Non-pigmented ciliary epithelial cell (primary cell): ENCODE measurements around the gene KAT7.
A peak's percentile ranks its signal among the peaks of the same experiment; 100 is the strongest.

Experiments used
- DNase-seq: peaks from one replicate; pipeline ENCODE4 v3.0.0-alpha.2; 2010; ENCODE audit warnings: low read depth

The KAT7 gene

GRCh38 chr17:49760932-49761558, 27.4 kb upstream of the KAT7 start:
- no peak for DNase-seq

DNA sequence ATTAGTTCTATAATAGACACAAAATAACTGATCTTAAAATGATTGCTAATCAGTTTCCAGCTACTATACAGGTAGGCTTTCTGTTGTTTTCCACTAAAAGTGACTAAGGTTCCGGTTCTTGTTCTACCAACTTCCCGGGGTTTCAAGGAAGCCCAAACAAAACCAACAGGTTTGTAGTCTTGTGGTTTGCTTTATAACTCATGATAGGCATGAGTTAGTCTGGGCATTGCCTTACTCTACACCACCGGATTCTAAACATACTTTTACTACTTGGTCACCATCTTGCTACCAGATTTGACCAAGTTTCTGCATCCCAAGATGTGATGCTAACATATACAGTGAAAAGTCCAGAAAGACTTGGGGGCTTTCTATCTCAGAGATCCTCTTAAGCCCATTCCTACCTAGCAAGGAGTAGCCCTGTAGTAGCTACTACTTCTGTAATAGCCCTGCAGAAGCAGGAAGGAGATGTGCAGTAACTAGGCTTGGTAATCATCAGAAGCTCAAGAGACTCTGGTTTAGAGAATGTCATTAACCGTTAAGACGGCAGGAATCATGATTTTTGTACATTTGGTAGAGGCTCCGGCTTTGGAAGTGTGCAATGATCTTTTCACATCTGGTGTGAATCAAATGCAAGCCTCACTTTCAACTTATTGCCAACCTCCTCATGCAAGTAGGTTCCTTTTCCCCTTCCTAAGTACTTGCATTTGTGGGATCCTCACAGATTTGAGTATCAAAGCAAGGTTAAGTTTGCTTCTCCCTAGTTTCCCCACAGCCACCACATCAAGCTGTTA, 26.1 kb upstream of the KAT7 start:
- DNase-seq: no peak

- DNase-seq: peak; percentile 96
Measured at GRCh38 chr17:49763735-49764558, 24.5 kb upstream of the KAT7 start, which contains the start of gene FAM117A. Gene FAM117A, minus strand, starts transcription at chr17:49764131. Its CDS starts 44 bp downstream, at chr17:49764087.

DNA sequence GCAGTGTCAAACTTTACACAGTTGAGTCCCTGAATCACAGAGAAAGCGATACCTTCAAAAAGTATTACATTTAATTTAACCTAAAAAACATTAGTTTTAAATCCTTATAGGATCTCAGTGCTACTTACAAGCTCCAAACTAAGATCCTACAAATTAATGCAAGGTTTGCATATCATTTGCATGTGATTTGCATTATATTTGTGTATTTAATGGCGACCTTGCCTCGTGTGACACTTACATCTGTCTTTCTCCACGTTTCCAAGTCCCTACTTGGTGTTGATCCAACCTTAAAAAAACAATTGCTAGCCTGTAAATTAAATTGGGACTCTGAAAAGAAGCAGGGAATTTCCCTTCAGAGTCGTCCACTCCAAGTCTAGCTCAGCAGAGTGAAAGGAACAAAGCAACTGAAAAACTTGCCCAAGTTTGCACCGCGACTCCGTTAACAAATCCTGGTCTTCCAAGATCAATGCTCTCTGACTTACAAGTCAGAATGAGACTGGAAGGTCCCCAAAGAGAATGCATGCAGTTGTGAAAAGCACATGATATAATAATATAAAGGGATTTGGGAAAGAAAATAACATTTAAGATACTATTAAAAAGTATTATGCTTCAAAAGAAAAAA, 23.8 kb upstream of the KAT7 start:
- no peak for DNase-seq

- DNase-seq: no peak
Measured at GRCh38 chr17:49766918-49767530, 21.5 kb upstream of the KAT7 start.

- no peak for DNase-seq
Measured at GRCh38 chr17:49775546-49776260, 12.8 kb upstream of the KAT7 start.

DNA sequence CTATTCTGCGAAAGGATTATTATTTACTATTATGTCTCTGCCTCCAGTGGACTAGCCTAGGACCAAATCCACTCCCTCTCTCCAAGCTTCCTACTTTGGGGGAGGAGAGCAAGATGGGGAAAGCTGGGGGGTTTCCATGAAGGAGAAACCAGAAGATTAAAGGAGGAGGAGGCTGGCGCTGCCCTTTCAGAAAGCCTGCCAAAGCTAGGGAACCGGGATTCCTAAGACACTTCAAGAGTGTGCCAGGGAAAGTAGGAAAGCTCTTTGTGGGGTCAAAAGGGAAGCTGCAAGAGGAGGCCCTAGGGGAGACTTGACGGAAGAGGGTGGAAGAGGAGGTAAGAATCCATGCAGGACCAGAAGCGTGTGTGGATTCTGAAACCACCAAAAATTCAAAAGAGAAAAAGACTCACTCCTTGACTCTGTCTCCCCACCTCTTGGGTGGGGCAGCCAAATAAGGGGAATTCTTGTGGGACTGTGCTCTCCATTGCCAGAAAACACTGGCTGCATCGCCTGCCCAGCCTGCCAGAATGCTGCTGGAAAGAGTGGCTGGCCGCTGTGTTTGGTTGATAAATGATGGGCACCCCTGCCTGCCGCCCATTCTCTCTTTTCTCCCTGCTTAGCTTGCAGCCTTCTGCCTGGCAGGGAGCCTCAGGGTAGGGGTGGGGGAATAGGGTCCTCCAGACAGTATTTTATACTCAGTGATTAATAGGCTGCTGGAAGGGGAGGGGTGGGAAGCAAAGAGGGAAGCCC, 11.8 kb upstream of the KAT7 start:
- DNase-seq: no peak

GRCh38 chr17:49777563-49777962, 10.9 kb upstream of the KAT7 start:
- no peak for DNase-seq

DNA sequence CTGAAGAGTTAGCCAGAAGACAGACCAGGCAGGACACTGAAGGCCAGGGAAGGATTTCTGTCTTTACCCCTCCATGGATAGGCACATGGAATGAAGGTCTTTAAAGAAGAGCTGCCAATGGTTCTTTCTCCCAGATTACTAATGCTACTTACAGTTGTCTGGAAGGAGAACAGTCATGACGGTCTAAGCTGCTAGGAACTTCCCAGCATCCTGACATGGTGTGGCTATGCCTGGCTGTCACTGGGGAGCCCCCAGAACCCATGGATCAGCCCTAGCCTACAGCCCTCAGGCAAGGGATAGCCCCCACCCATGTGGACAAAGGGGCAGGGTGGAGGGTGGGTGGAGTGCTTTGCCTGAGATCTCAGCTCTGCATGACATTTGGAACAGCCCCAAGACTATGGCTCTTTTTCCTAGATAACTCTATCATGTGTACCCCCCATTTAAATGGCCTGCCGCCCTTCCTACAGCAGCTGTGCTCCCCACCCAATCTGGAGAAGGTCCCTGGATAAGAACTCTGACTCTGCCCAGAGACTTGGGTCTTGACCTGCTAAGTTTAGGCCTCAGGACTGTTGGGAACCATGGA, 9.2 kb upstream of the KAT7 start:
- no peak for DNase-seq

GRCh38 chr17:49779739-49780231, 8.7 kb upstream of the KAT7 start:
- DNase-seq: peak; percentile 55

- no peak for DNase-seq
Measured at GRCh38 chr17:49783071-49783715, 5.3 kb upstream of the KAT7 start.

DNA sequence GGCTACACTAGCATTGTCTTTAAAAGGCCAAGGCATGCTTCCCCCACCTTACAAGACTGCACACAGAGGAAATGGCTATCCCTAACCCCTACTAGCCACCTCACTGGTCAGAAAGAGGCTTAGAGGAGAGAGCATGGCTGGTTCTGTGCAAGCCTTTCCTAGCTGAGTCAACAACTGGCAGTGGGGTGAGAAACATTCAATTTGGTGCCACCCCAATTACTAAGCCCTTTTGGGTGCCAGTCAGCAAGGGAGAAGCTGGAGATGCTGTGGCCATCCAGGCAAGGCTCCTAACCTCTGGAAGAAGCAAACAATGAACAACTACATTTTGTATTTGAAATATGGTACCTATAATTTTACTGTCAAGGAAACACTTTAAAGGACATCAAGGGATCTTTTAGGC, 4.7 kb upstream of the KAT7 start:
- no peak for DNase-seq

DNA sequence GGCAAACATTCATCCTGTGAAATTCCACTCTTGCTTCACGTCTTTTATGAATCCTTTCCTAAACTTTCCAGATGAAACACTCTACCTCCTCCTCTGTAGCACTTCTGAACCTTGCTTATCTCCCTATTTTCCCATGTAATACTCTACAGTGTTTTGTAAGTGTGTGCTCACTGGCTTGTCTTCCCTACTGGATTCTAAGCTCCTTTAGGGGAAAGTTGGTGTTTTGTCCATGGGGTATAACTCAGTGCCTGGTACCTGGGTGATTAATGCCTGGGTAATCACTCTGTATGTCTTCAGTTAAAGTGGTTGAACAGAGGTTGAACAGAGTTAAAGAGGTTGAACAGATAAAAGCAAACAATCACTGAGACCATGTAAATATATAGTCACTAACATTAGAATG, 3.8 kb upstream of the KAT7 start:
- no peak for DNase-seq

DNA sequence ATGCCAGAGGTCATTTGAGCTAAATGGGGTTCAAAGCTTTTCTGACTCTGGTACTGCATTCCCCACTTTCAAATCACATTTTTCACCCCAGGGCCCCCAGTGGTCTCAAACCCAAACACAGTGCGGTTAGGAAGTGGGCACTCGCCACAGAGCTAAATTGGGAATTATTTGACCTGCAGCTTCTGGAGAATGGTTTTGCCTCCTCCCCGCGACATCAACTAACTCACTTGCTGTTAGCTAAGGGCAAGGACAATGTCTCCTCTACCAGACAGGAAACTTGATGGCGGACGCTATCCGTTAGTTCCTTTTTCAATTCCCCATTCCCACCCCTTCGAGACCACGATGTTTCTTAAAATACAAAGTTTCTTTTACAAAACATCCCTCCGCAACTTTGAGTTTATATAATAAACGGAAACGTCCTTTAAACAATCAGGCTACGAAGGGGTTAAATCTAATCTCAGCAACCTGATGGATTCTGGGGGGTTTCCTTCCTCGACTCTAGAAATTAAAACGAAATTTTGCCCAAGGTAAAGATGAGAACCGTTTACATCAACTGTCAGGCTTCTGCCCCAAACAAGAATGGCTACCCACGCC, 500 bp upstream of the KAT7 start:
- DNase-seq: no peak

DNA sequence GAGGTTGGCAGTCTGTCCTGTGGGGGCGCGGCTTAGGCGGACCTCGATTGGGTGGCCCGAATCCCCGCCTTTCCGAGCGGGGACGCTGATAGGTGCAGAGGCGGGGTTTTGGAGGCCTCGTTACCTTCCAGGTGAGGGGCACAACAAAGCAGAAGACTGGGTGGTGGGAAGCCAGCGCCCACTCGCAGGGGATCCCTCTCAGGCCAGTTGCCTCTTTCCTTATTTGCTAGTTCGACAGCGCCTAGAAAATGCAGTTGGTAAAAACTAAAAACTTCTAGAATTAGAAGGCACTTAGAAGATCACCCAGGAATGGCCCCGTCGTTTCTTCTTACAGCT, 730 bp downstream of the KAT7 start:
- no peak for DNase-seq

- no peak for DNase-seq
Measured at GRCh38 chr17:49793309-49793708, 4.8 kb downstream of the KAT7 start.

GRCh38 chr17:49795372-49795771, 6.9 kb downstream of the KAT7 start:
- no peak for DNase-seq

GRCh38 chr17:49798182-49798581, 9.7 kb downstream of the KAT7 start:
- no peak for DNase-seq

DNA sequence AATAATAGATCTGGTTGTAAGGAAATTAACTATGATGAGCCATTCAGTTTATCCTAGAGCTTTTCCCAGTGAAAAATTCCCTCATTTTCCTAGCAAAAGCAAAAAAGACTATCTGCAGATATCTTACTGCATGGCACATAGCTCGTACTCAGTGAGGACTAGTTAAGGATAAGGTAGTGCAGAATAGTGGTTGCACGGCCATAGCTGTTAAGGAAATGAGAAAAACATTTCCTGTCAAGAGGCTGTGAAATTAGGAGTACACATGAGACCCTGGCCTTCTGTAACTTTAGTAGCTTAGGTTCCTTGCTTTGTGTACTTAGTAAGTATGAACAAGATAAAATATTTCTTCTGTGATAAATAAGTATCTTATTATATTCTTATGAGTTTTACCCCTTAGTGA, 10.3 kb downstream of the KAT7 start:
- no peak for DNase-seq
